WTC11 (cell line): ENCODE results near the gene GRIN2A. TPM values are rescaled to one million over a fixed set of nuclear protein-coding genes. Genes with fewer than 3 reads are reported as not detected.
A peak's percentile ranks its signal among the peaks of the same experiment; 100 is the strongest.

Source experiments
- ATAC-seq: fragments of 200-7000 bp; cut with Tn5 transposase; 2 replicates; pipeline ENCODE4 v1.10.0; 2021; ENCODE audit warnings: mild to moderate bottlenecking, moderate library complexity
- CTCF ChIA-PET: fragments of 300-600 bp; sonication (Branson Sonifier 250); formaldehyde crosslinking; loops from one replicate; lab custom pipeline; 2021; ENCODE audit warnings: antibody characterized with exemption; lab: Charles Lee
- POLR2A ChIA-PET: fragments of 350-600 bp; sonication (Branson Sonifier 250); formaldehyde crosslinking; loops from one replicate; lab custom pipeline; 2021; ENCODE audit warnings: antibody characterized with exemption; lab: Charles Lee
- DNase-seq: peaks from one replicate; pipeline ENCODE4 v3.0.0; 2021; ENCODE audit warnings: low spot score
- H3K27ac Mint-ChIP-seq: 2 replicates; pipeline ENCODE4 v1.8.0; 2021; ENCODE audit warnings: mixed read lengths
- H3K27me3 Mint-ChIP-seq: 2 replicates; pipeline ENCODE4 v1.8.0; 2021; ENCODE audit warnings: low read depth, mild to moderate bottlenecking, moderate library complexity, mixed read lengths
- H3K36me3 Mint-ChIP-seq: 2 replicates; pipeline ENCODE4 v1.8.0; 2021; ENCODE audit warnings: mixed read lengths
- H3K4me1 Mint-ChIP-seq: 2 replicates; pipeline ENCODE4 v1.8.0; 2022; ENCODE audit warnings: mixed read lengths
- H3K4me3 Mint-ChIP-seq: 2 replicates; pipeline ENCODE4 v1.8.0; 2021; ENCODE audit warnings: mild to moderate bottlenecking, moderate library complexity, mixed read lengths
- H3K9me3 Mint-ChIP-seq: 2 replicates; pipeline ENCODE4 v1.8.0; 2021; ENCODE audit warnings: mixed read lengths
- CBFB ChIP-seq: sonication (generic); formaldehyde crosslinking; IDR thresholded peaks from 2 replicates; pipeline ENCODE4 v1.8.1; 2022; ENCODE audit warnings: mild to moderate bottlenecking, low read depth, missing genetic modification reagents
- CREB1 ChIP-seq: sonication (generic); formaldehyde crosslinking; IDR thresholded peaks from 2 replicates; pipeline ENCODE4 v1.8.0; 2023; ENCODE audit warnings: mild to moderate bottlenecking, missing genetic modification reagents
- CREM ChIP-seq: sonication (generic); formaldehyde crosslinking; IDR thresholded peaks from 2 replicates; pipeline ENCODE4 v1.8.1; 2022; ENCODE audit warnings: mild to moderate bottlenecking, missing genetic modification reagents, moderate library complexity
- ELF4 ChIP-seq: sonication (generic); formaldehyde crosslinking; IDR thresholded peaks from 2 replicates; pipeline ENCODE4 v1.8.1; 2022; ENCODE audit warnings: low read depth, mild to moderate bottlenecking, moderate library complexity, missing genetic modification reagents
- ESRRA ChIP-seq: sonication (generic); formaldehyde crosslinking; IDR thresholded peaks from 2 replicates; pipeline ENCODE4 v1.8.1; 2022; ENCODE audit warnings: mild to moderate bottlenecking, missing genetic modification reagents, borderline replicate concordance
- ETV6 ChIP-seq: sonication (generic); formaldehyde crosslinking; IDR thresholded peaks from 2 replicates; pipeline ENCODE4 v1.8.1; 2022; ENCODE audit warnings: mild to moderate bottlenecking, missing genetic modification reagents
- GRHL2 ChIP-seq: fragments of 250-450 bp; sonication (Bioruptor Pico); IDR thresholded peaks from 2 replicates; pipeline ENCODE4 v1.8.0; 2022; ENCODE audit warnings: mild to moderate bottlenecking, moderate library complexity; ENCODE audit not compliant: insufficient replicate concordance, severe bottlenecking
- HMGA2 ChIP-seq: fragments of 250-450 bp; sonication (Bioruptor Pico); IDR thresholded peaks from 2 replicates; pipeline ENCODE4 v1.4.0; 2021; ENCODE audit warnings: mild to moderate bottlenecking, moderate library complexity
- IRF1 ChIP-seq: sonication (generic); formaldehyde crosslinking; IDR thresholded peaks from 2 replicates; pipeline ENCODE4 v1.8.0; 2023; ENCODE audit warnings: missing genetic modification reagents
- OVOL2 ChIP-seq: fragments of 250-450 bp; sonication (Bioruptor Pico); IDR thresholded peaks from 2 replicates; pipeline ENCODE4 v1.9.0; 2021; ENCODE audit warnings: mild to moderate bottlenecking, borderline replicate concordance
- TCF7 ChIP-seq: sonication (generic); formaldehyde crosslinking; IDR thresholded peaks from 2 replicates; pipeline ENCODE4 v1.8.0; 2022; ENCODE audit warnings: mild to moderate bottlenecking, low read depth, missing genetic modification reagents, moderate library complexity
- TEAD1 ChIP-seq: sonication (generic); formaldehyde crosslinking; IDR thresholded peaks from 2 replicates; pipeline ENCODE4 v1.8.0; 2022; ENCODE audit warnings: mild to moderate bottlenecking, missing genetic modification reagents
- ZNF416 ChIP-seq: fragments of 250-450 bp; sonication (Bioruptor Pico); IDR thresholded peaks from 2 replicates; pipeline ENCODE4 v1.9.0; 2021; ENCODE audit warnings: mild to moderate bottlenecking, inconsistent platforms
- ZNF423 ChIP-seq: fragments of 250-450 bp; sonication (Bioruptor Pico); IDR thresholded peaks from 2 replicates; pipeline ENCODE4 v2.1.2; 2022; ENCODE audit warnings: mild to moderate bottlenecking, moderate library complexity
- total RNA-seq: library from RNA; stranded (reverse); gene quantifications from 3 replicates; pipeline ENCODE4 v1.2.3, GENCODE V29; 2021
- TF ChIP-seq, protein P1 (sequence below): sonication (generic); formaldehyde crosslinking; IDR thresholded peaks from 2 replicates; pipeline ENCODE4 v1.8.0; 2022; ENCODE audit warnings: missing genetic modification reagents
- TF ChIP-seq, protein P2 (sequence below): sonication (generic); formaldehyde crosslinking; IDR thresholded peaks from 2 replicates; pipeline ENCODE4 v1.8.0; 2022; ENCODE audit warnings: mild to moderate bottlenecking, missing genetic modification reagents
- TF ChIP-seq, protein P3 (sequence below): fragments of 250-450 bp; sonication (Bioruptor Pico); conservative IDR thresholded peaks from 2 replicates; pipeline ENCODE4 v1.9.0; 2021; ENCODE audit warnings: mild to moderate bottlenecking
- TF ChIP-seq, protein P4 (sequence below): sonication (generic); formaldehyde crosslinking; IDR thresholded peaks from 2 replicates; pipeline ENCODE4 v1.8.1; 2023; ENCODE audit warnings: mild to moderate bottlenecking, missing genetic modification reagents, moderate library complexity

The GRIN2A gene
- total RNA-seq, 1 experiment from 2014 or later: 3.5 TPM

DNA sequence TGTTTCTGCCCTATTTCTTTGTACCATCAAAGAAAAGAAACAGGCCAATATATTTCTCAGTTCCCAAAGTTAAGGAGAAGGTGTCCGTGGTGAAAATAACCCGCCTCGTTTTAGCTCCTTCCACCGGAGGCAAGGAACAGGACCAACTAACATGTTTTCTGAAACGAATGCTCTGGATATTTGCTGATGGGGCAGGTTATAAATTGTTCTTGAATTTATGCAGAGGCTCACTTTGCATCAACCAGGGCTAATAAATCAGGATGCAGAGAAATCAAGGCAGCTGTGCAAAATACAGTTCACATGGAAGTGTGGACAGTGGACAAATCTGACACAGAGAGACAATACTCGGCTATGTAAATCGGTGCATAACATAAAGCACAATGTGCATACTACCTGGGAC, 189.8 kb downstream of the GRIN2A start:
- POLR2A ChIA-PET: no interaction called here
- H3K4me3 Mint-ChIP-seq: no peak overlapping the region

DNA sequence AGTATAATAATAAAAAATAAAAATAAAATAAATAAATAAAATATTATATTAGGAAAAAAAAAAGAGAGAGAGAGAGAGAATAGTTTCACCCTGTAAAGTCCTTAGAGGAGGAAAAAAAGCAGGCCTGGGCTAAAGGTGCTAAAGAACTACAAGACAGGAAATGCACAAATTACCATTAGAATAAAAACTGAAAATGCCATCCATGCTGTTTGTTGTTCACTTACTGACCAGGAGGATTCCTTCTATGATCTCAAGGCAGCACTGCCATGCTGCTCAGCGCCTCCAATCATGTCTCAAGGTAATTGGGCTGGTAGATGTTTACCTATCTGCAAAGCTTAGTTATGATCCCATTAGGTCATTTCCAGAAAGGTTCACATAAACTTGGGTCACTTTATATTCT, 201.2 kb downstream of the GRIN2A start:
- no peaks in the 10 kb centered on the region for H3K36me3 Mint-ChIP-seq
- ChIA-PET CTCF (no interaction called here), POLR2A (no interaction called here)
- no peak overlapping the region for H3K4me3 Mint-ChIP-seq
- 0 out of 2 replicates have a peak overlapping the region, but pooled peaks have one; percentile 42 for H3K27ac Mint-ChIP-seq
- peaks cover 15% of the 10 kb centered on the region for H3K4me1 Mint-ChIP-seq
- no peak for TF ChIP-seq OVOL2 (CRISPR knock-in tag)
- 0 out of 2 replicates have a peak, but pooled peaks have one; percentile 35 for TF ChIP-seq HMGA2 (CRISPR knock-in tag)
- no peak for DNase-seq
- ATAC-seq: no peak; the same call in 1 of the 2 replicates
- H3K27me3 Mint-ChIP-seq: peaks cover 12% of the 10 kb centered on the region
- H3K9me3 Mint-ChIP-seq: peaks cover 11% of the 10 kb centered on the region

More for the DNA sequence above, 189.8 kb downstream of the GRIN2A start:
- TF ChIP-seq TCF7 (no peak), TEAD1 (CRISPR knock-in tag) (no peak), ZNF423 (no peak), GRHL2 (no peak), ESRRA (no peak), ETV6 (no peak), CREB1 (CRISPR knock-in tag) (no peak), ELF4 (CRISPR knock-in tag) (no peak), CREM (CRISPR knock-in tag) (no peak), IRF1 (CRISPR knock-in tag) (no peak), CBFB (CRISPR knock-in tag) (no peak), ZNF416 (no peak)
- TF ChIP-seq, protein P1, sequence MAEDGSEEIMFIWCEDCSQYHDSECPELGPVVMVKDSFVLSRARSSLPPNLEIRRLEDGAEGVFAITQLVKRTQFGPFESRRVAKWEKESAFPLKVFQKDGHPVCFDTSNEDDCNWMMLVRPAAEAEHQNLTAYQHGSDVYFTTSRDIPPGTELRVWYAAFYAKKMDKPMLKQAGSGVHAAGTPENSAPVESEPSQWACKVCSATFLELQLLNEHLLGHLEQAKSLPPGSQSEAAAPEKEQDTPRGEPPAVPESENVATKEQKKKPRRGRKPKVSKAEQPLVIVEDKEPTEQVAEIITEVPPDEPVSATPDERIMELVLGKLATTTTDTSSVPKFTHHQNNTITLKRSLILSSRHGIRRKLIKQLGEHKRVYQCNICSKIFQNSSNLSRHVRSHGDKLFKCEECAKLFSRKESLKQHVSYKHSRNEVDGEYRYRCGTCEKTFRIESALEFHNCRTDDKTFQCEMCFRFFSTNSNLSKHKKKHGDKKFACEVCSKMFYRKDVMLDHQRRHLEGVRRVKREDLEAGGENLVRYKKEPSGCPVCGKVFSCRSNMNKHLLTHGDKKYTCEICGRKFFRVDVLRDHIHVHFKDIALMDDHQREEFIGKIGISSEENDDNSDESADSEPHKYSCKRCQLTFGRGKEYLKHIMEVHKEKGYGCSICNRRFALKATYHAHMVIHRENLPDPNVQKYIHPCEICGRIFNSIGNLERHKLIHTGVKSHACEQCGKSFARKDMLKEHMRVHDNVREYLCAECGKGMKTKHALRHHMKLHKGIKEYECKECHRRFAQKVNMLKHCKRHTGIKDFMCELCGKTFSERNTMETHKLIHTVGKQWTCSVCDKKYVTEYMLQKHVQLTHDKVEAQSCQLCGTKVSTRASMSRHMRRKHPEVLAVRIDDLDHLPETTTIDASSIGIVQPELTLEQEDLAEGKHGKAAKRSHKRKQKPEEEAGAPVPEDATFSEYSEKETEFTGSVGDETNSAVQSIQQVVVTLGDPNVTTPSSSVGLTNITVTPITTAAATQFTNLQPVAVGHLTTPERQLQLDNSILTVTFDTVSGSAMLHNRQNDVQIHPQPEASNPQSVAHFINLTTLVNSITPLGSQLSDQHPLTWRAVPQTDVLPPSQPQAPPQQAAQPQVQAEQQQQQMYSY (CRISPR knock-in tag): no peak
- TF ChIP-seq, protein P2, sequence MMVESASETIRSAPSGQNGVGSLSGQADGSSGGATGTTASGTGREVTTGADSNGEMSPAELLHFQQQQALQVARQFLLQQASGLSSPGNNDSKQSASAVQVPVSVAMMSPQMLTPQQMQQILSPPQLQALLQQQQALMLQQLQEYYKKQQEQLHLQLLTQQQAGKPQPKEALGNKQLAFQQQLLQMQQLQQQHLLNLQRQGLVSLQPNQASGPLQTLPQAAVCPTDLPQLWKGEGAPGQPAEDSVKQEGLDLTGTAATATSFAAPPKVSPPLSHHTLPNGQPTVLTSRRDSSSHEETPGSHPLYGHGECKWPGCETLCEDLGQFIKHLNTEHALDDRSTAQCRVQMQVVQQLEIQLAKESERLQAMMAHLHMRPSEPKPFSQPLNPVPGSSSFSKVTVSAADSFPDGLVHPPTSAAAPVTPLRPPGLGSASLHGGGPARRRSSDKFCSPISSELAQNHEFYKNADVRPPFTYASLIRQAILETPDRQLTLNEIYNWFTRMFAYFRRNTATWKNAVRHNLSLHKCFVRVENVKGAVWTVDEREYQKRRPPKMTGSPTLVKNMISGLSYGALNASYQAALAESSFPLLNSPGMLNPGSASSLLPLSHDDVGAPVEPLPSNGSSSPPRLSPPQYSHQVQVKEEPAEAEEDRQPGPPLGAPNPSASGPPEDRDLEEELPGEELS: no peak
- TF ChIP-seq, protein P3, sequence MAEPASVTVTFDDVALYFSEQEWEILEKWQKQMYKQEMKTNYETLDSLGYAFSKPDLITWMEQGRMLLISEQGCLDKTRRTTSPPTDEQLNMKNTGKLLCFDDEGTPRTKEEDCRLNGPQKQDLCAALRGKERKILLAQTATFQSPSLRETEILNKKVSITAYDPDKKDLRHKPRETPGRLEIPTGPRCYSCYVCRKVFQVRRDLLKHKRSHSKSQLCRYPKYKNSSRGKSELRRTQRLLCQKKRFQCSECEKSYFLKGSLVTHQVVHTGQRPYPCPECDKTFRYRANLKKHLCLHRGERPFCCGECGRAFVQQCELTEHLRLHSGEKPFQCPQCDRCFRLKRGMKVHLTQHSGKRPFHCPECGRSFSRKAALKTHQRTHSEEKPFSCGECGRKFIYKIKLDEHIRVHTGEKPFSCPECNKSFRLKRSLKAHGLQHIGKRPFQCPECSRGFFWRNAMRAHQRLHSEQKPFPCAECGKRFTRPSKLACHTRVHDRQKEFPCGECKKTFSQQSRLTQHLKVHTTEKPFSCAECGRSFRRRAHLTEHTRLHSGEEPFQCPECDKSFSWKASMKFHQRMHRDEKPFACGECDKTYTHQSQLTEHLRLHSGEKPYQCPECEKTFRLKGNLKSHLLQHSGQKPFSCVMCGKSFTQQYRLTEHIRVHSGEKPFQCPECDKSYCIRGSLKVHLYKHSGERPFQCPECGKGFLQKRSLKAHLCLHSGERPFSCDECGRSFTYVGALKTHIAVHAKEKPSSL (CRISPR knock-in tag): no peak
- TF ChIP-seq, protein P4, sequence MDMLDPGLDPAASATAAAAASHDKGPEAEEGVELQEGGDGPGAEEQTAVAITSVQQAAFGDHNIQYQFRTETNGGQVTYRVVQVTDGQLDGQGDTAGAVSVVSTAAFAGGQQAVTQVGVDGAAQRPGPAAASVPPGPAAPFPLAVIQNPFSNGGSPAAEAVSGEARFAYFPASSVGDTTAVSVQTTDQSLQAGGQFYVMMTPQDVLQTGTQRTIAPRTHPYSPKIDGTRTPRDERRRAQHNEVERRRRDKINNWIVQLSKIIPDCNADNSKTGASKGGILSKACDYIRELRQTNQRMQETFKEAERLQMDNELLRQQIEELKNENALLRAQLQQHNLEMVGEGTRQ (CRISPR knock-in tag): no peak
- Mint-ChIP-seq H3K27ac (no peak overlapping the region), H3K36me3 (no peaks in the 10 kb centered on the region), H3K4me1 (peaks cover 13% of the 10 kb centered on the region), H3K9me3 (peaks cover 6% of the 10 kb centered on the region), H3K27me3 (no peaks in the 10 kb centered on the region; the same call in 1 of the 2 replicates)
- CTCF ChIA-PET: no interaction called here
- DNase-seq: no peak
- ATAC-seq: no peak
